ENCODE measurements around the gene EML1. TPM values are rescaled to one million over a fixed set of nuclear protein-coding genes. Genes with fewer than 3 reads are reported as not detected.

EML1 gene
- total RNA-seq, 2 experiments from 2014 or later: not detected

- Mint-ChIP-seq H3K9me3 (no peaks in the 10 kb centered on the region), H3K36me3 (ENCODE audit: low read depth) (no peaks in the 10 kb centered on the region), H3K4me3 (no peak overlapping the region), H3K27me3 (peaks cover 50% of the 10 kb centered on the region), H3K27ac (no peak overlapping the region), H3K4me1 (no peaks in the 10 kb centered on the region)
- CTCF ChIA-PET: no interaction called here
- no peak for DNase-seq
- POLR2A ChIA-PET: no interaction called here
Measured at GRCh38 chr14:99777951-99778350, 15.3 kb upstream of the EML1 start.

- H3K27ac Mint-ChIP-seq: no peak overlapping the region
- H3K27me3 Mint-ChIP-seq: peaks cover 49% of the 10 kb centered on the region
- ChIA-PET CTCF (no interaction called here), POLR2A (no interaction called here)
- H3K4me1 Mint-ChIP-seq: no peaks in the 10 kb centered on the region
- no peak for DNase-seq
- H3K4me3 Mint-ChIP-seq: no peak overlapping the region
- no peaks in the 10 kb centered on the region for H3K36me3 Mint-ChIP-seq (ENCODE audit: low read depth)
- no peaks in the 10 kb centered on the region for H3K9me3 Mint-ChIP-seq
Measured at GRCh38 chr14:99779751-99780150, 13.5 kb upstream of the EML1 start.

- Mint-ChIP-seq H3K9me3 (no peaks in the 10 kb centered on the region), H3K4me3 (no peak overlapping the region), H3K27me3 (peaks cover 42% of the 10 kb centered on the region), H3K36me3 (ENCODE audit: low read depth) (no peaks in the 10 kb centered on the region), H3K4me1 (no peaks in the 10 kb centered on the region), H3K27ac (no peak overlapping the region)
- no peak for DNase-seq
- ChIA-PET POLR2A (no interaction called here), CTCF (no interaction called here)
Measured at GRCh38 chr14:99780690-99781089, 12.5 kb upstream of the EML1 start.

- ChIA-PET CTCF (no interaction called here), POLR2A (no interaction called here)
- Mint-ChIP-seq H3K9me3 (no peaks in the 10 kb centered on the region), H3K27me3 (peaks cover 42% of the 10 kb centered on the region), H3K4me1 (no peaks in the 10 kb centered on the region), H3K36me3 (ENCODE audit: low read depth) (no peaks in the 10 kb centered on the region), H3K27ac (no peak overlapping the region), H3K4me3 (no peak overlapping the region)
- no peak for DNase-seq
Measured at GRCh38 chr14:99781091-99781490, 12.1 kb upstream of the EML1 start.

GRCh38 chr14:99781853-99782610, 11.2 kb upstream of the EML1 start:
- Mint-ChIP-seq H3K36me3 (ENCODE audit: low read depth) (no peaks in the 10 kb centered on the region), H3K27ac (no peak overlapping the region), H3K4me1 (no peaks in the 10 kb centered on the region), H3K9me3 (no peaks in the 10 kb centered on the region), H3K4me3 (no peak overlapping the region), H3K27me3 (peaks cover 38% of the 10 kb centered on the region)
- no peak for DNase-seq
- CTCF ChIA-PET: no interaction called here
- POLR2A ChIA-PET: no interaction called here

- CTCF ChIA-PET: no interaction called here
- H3K4me3 Mint-ChIP-seq: no peak overlapping the region
- POLR2A ChIA-PET: no interaction called here
- DNase-seq: no peak
- no peaks in the 10 kb centered on the region for H3K36me3 Mint-ChIP-seq (ENCODE audit: low read depth)
- no peak overlapping the region for H3K27ac Mint-ChIP-seq
- peaks cover 20% of the 10 kb centered on the region for H3K27me3 Mint-ChIP-seq
- peaks cover 2% of the 10 kb centered on the region for H3K4me1 Mint-ChIP-seq
- H3K9me3 Mint-ChIP-seq: no peaks in the 10 kb centered on the region
Measured at GRCh38 chr14:99784508-99784907, 8.7 kb upstream of the EML1 start.

GRCh38 chr14:99785426-99785825, 7.8 kb upstream of the EML1 start:
- POLR2A ChIA-PET: no interaction called here
- no peaks in the 10 kb centered on the region for H3K36me3 Mint-ChIP-seq (ENCODE audit: low read depth)
- DNase-seq: no peak
- peaks cover 20% of the 10 kb centered on the region for H3K27me3 Mint-ChIP-seq
- no peak overlapping the region for H3K27ac Mint-ChIP-seq
- CTCF ChIA-PET: no interaction called here
- peaks cover 9% of the 10 kb centered on the region for H3K4me1 Mint-ChIP-seq
- H3K9me3 Mint-ChIP-seq: no peaks in the 10 kb centered on the region
- no peak overlapping the region for H3K4me3 Mint-ChIP-seq

GRCh38 chr14:99786511-99786989, 6.7 kb upstream of the EML1 start:
- CTCF ChIA-PET: no interaction called here
- H3K27me3 Mint-ChIP-seq: peaks cover 17% of the 10 kb centered on the region
- no peak for DNase-seq

GRCh38 chr14:99788713-99789112, 4.5 kb upstream of the EML1 start:
- POLR2A ChIA-PET: no interaction called here
- H3K4me3 Mint-ChIP-seq: no peak overlapping the region
- peaks cover 22% of the 10 kb centered on the region for H3K27me3 Mint-ChIP-seq
- peaks cover 12% of the 10 kb centered on the region for H3K4me1 Mint-ChIP-seq
- no peaks in the 10 kb centered on the region for H3K36me3 Mint-ChIP-seq (ENCODE audit: low read depth)
- H3K9me3 Mint-ChIP-seq: no peaks in the 10 kb centered on the region
- CTCF ChIA-PET: no interaction called here
- no peak for DNase-seq
- no peak overlapping the region for H3K27ac Mint-ChIP-seq

More at GRCh38 chr14:99786511-99786989, 6.7 kb upstream of the EML1 start:
- H3K9me3 Mint-ChIP-seq: no peaks in the 10 kb centered on the region
- no peak overlapping the region for H3K4me3 Mint-ChIP-seq
- no peaks in the 10 kb centered on the region for H3K36me3 Mint-ChIP-seq (ENCODE audit: low read depth)
- POLR2A ChIA-PET: no interaction called here
- H3K4me1 Mint-ChIP-seq: peaks cover 9% of the 10 kb centered on the region
- H3K27ac Mint-ChIP-seq: no peak overlapping the region

- ChIA-PET POLR2A (no interaction called here), CTCF (no interaction called here)
- no peak overlapping the region for H3K27ac Mint-ChIP-seq
- H3K27me3 Mint-ChIP-seq: peaks cover 27% of the 10 kb centered on the region
- no peaks in the 10 kb centered on the region for H3K9me3 Mint-ChIP-seq
- no peaks in the 10 kb centered on the region for H3K36me3 Mint-ChIP-seq (ENCODE audit: low read depth)
- H3K4me1 Mint-ChIP-seq: peaks cover 15% of the 10 kb centered on the region
- DNase-seq: no peak
- H3K4me3 Mint-ChIP-seq: no peak overlapping the region
Measured at GRCh38 chr14:99789581-99789980, 3.6 kb upstream of the EML1 start.

GRCh38 chr14:99790201-99790977, 2.8 kb upstream of the EML1 start:
- peaks cover 33% of the 10 kb centered on the region for H3K27me3 Mint-ChIP-seq
- ChIA-PET CTCF (no interaction called here), POLR2A (no interaction called here)
- no peak overlapping the region for H3K4me3 Mint-ChIP-seq
- H3K36me3 Mint-ChIP-seq (ENCODE audit: low read depth): no peaks in the 10 kb centered on the region
- DNase-seq: no peak
- no peak overlapping the region for H3K27ac Mint-ChIP-seq
- H3K9me3 Mint-ChIP-seq: no peaks in the 10 kb centered on the region
- H3K4me1 Mint-ChIP-seq: peaks cover 15% of the 10 kb centered on the region

GRCh38 chr14:99790978-99791376, 2.2 kb upstream of the EML1 start:
- Mint-ChIP-seq H3K4me3 (no peak overlapping the region), H3K27ac (peak overlapping the region; percentile 11), H3K9me3 (no peaks in the 10 kb centered on the region), H3K27me3 (peaks cover 38% of the 10 kb centered on the region), H3K4me1 (peaks cover 15% of the 10 kb centered on the region), H3K36me3 (ENCODE audit: low read depth) (no peaks in the 10 kb centered on the region)
- POLR2A ChIA-PET: no interaction called here
- DNase-seq: no peak
- CTCF ChIA-PET: no interaction called here

- Mint-ChIP-seq H3K9me3 (no peaks in the 10 kb centered on the region), H3K27me3 (peaks cover 44% of the 10 kb centered on the region), H3K36me3 (ENCODE audit: low read depth) (no peaks in the 10 kb centered on the region), H3K27ac (no peak overlapping the region), H3K4me3 (no peak overlapping the region), H3K4me1 (peaks cover 15% of the 10 kb centered on the region)
- DNase-seq: no peak
- ChIA-PET POLR2A (no interaction called here), CTCF (interaction anchor here (0.7 kb wide), 1 partner anchor 62 kb away, joined by 3 read pairs; no protein-coding TSS in a partner anchor)
Measured at GRCh38 chr14:99791476-99792209, 1.6 kb upstream of the EML1 start.

Data from activated CD4-positive, alpha-beta memory T cell treated with anti-CD3 and anti-CD28 coated beads, Interleukin-2, amount 10 ng/mL, durations not matched to agents 7 days and 5 days (primary cell).